T-cell (primary cell): ENCODE measurements around the gene PHRF1. TPM values are rescaled to one million over a fixed set of nuclear protein-coding genes. Genes with fewer than 3 reads are reported as not detected.

Source experiments
- ATAC-seq, 4 experiments: fragments of 200-7000 bp in 3 of 4; fragments of 150-1000 bp in 1 of 4; cut with Tn5 transposase; replicated peaks in 1 of 4; 1 replicate in 3 of 4; 2 replicates in 1 of 4; pipeline ENCODE4 v1.10.0; 2021; ENCODE audit warnings: moderate library complexity in 3 of 4, mild to moderate bottlenecking in 2 of 4, moderate number of reproducible peaks in 1 of 4
- CTCF ChIA-PET, 2 donors: fragments of 300-600 bp; sonication (Branson Sonifier 250); formaldehyde crosslinking; loops; one replicate each; lab custom pipeline; 2022; ENCODE audit warnings: antibody characterized with exemption in 2 of 2; lab: Charles Lee
- POLR2A ChIA-PET, 2 donors: fragments of 300-600 bp; sonication (Branson Sonifier 250); formaldehyde crosslinking; loops; one replicate each; lab custom pipeline; 2022; ENCODE audit warnings: antibody characterized with exemption in 2 of 2; lab: Charles Lee
- DNase-seq, 35 experiments: peaks; one replicate each; pipeline versions ENCODE4 v3.0.0 to v3.0.0-alpha.2; 2013 to 2023
- H3K27ac ChIP-seq: one replicate; pipeline ENCODE4 v1.5.1; 2013; ENCODE audit warnings: low read length
- H3K27me3 ChIP-seq, 2 experiments: replicated peaks in 1 of 2; 1 replicate in 1 of 2; 2 replicates in 1 of 2; pipeline versions ENCODE4 v1.6.1 to v1.7.0; 2013; ENCODE audit warnings: low read length in 1 of 2, mixed read lengths in 1 of 2; ENCODE audit not compliant: control insufficient read depth in 2 of 2, insufficient read depth in 2 of 2; ENCODE audit errors: extremely low read depth in 1 of 2
- H3K36me3 ChIP-seq, 2 donors: 1 replicate in 1 of 2; 2 replicates in 1 of 2; pipeline versions ENCODE4 v1.6.1 to v1.7.0; 2013; ENCODE audit warnings: low read length in 1 of 2; ENCODE audit not compliant: control insufficient read depth in 2 of 2, insufficient read depth in 1 of 2; ENCODE audit errors: extremely low read depth in 1 of 2
- H3K4me1 ChIP-seq, 2 experiments: 1 replicate in 1 of 2; 2 replicates in 1 of 2; pipeline versions ENCODE4 v1.6.1 to v1.7.0; 2013; ENCODE audit warnings: low read length in 2 of 2, mixed read lengths in 1 of 2; ENCODE audit not compliant: insufficient read depth in 2 of 2, control insufficient read depth in 1 of 2; ENCODE audit errors: extremely low read depth in 1 of 2
- H3K4me3 ChIP-seq, 2 donors: 1 replicate in 1 of 2; 2 replicates in 1 of 2; pipeline versions ENCODE4 v1.5.1 to v1.7.0; 2013; ENCODE audit warnings: mild to moderate bottlenecking in 2 of 2, low read length in 1 of 2, moderate library complexity in 1 of 2; ENCODE audit not compliant: control insufficient read depth in 1 of 2; ENCODE audit errors: extremely low read depth in 1 of 2
- H3K9me3 ChIP-seq: 2 replicates; pipeline ENCODE4 v1.7.0; 2013
- H3K27ac Mint-ChIP-seq, 2 donors: one replicate each; pipeline ENCODE4 v1.8.0; 2020 to 2021; ENCODE audit warnings: mild to moderate bottlenecking in 2 of 2, mixed read lengths in 2 of 2
- H3K27me3 Mint-ChIP-seq, 2 donors: one replicate each; pipeline ENCODE4 v1.8.0; 2021 to 2022; ENCODE audit warnings: mixed read lengths in 2 of 2
- H3K36me3 Mint-ChIP-seq: one replicate; pipeline ENCODE4 v1.8.0; 2021; ENCODE audit warnings: mixed read lengths
- H3K4me1 Mint-ChIP-seq, 3 donors: one replicate each; pipeline ENCODE4 v1.8.0; 2020 to 2022; ENCODE audit warnings: mixed read lengths in 3 of 3, mild to moderate bottlenecking in 1 of 3
- H3K4me3 Mint-ChIP-seq, 3 donors: one replicate each; pipeline ENCODE4 v1.8.0; 2020 to 2022; ENCODE audit warnings: mild to moderate bottlenecking in 3 of 3, mixed read lengths in 3 of 3, moderate library complexity in 3 of 3
- H3K9me3 Mint-ChIP-seq, 3 donors: one replicate each; pipeline ENCODE4 v1.8.0; 2020 to 2022; ENCODE audit warnings: mixed read lengths in 3 of 3
- WGBS: methylation state at CpG from one replicate; pipeline ENCODE4 v1.1.5; 2013; ENCODE audit warnings: missing lambda C conversion rate; ENCODE audit not compliant: insufficient coverage; 5-methylcytosine and 5-hydroxymethylcytosine counted together
- total RNA-seq, 35 experiments: library from RNA in 6 of 35; stranded (reverse) in 6 of 35; fragments of 120-200 nt in 1 of 35; gene quantifications; one replicate each; pipeline versions ENCODE4 v1.2.1 to v1.2.4 and lab custom pipeline; 2013 to 2026

PHRF1 gene
- total RNA-seq, 5 donors from 2014 or later (not counting 1 experiment from before 2014, with no cell fraction given), result 40.2 to 69.4 (median 66.3) TPM

GRCh38 chr11:657691-658126 lies 81.4 kb downstream of the PHRF1 start:
- 99% methylated on average over 7 of the region's 14 CpGs for WGBS
- H3K27ac ChIP-seq, result no peak overlapping the region
- Mint-ChIP-seq H3K36me3 (peaks cover 13% of the 10 kb centered on the region), H3K4me1 (peaks cover 0 to 4% (median 0%) of the 10 kb centered on the region in 3 donors), H3K27ac (no peak overlapping the region), H3K9me3 (no peaks in the 10 kb centered on the region), H3K27me3 (no peaks in the 10 kb centered on the region), H3K4me3 (no peak overlapping the region)
- no peak overlapping the region for H3K4me3 ChIP-seq
- no peaks in the 10 kb centered on the region for H3K27me3 ChIP-seq
- H3K36me3 ChIP-seq, result peaks cover 18 to 39% of the 10 kb centered on the region in 2 donors
- ChIA-PET CTCF (no interaction called here), POLR2A (no interaction called here)
- H3K4me1 ChIP-seq, result no peaks in the 10 kb centered on the region
- no peaks in the 10 kb centered on the region for H3K9me3 ChIP-seq
- ATAC-seq (no peak), DNase-seq (no peak)

GRCh38 chr11:659532-660085 lies 83.3 kb downstream of the PHRF1 start:
- peaks cover 0 to 7% (median 0%) of the 10 kb centered on the region in 3 donors for H3K4me1 Mint-ChIP-seq
- no peaks in the 10 kb centered on the region for H3K27me3 Mint-ChIP-seq
- no peaks in the 10 kb centered on the region for H3K4me1 ChIP-seq
- H3K27me3 ChIP-seq, result no peaks in the 10 kb centered on the region
- H3K4me3 Mint-ChIP-seq, result no peak overlapping the region
- no peak for DNase-seq
- WGBS, result 98% methylated on average over 16 of the region's 16 CpGs
- CTCF ChIA-PET, result no interaction called here
- no peaks in the 10 kb centered on the region for H3K9me3 Mint-ChIP-seq
- H3K4me3 ChIP-seq, result no peak overlapping the region
- POLR2A ChIA-PET, result no interaction called here
- ATAC-seq, result no peak
- H3K27ac Mint-ChIP-seq, result no peak overlapping the region
- no peak overlapping the region for H3K27ac ChIP-seq
- H3K36me3 ChIP-seq, result peaks cover 16 to 42% of the 10 kb centered on the region in 2 donors
- H3K9me3 ChIP-seq, result no peaks in the 10 kb centered on the region
- peaks cover 13% of the 10 kb centered on the region for H3K36me3 Mint-ChIP-seq

GRCh38 chr11:660281-660680 lies 84.0 kb downstream of the PHRF1 start:
- ATAC-seq (no peak), DNase-seq (no peak)
- Mint-ChIP-seq H3K27ac (no peak overlapping the region), H3K9me3 (no peaks in the 10 kb centered on the region), H3K4me1 (peaks cover 0 to 7% (median 0%) of the 10 kb centered on the region in 3 donors), H3K4me3 (no peak overlapping the region), H3K27me3 (no peaks in the 10 kb centered on the region), H3K36me3 (peaks cover 13% of the 10 kb centered on the region)
- no peak overlapping the region for H3K4me3 ChIP-seq
- WGBS, result 95% methylated on average over 11 of the region's 19 CpGs
- H3K9me3 ChIP-seq, result no peaks in the 10 kb centered on the region
- H3K36me3 ChIP-seq, result peaks cover 16 to 39% of the 10 kb centered on the region in 2 donors
- no peaks in the 10 kb centered on the region for H3K27me3 ChIP-seq
- no peaks in the 10 kb centered on the region for H3K4me1 ChIP-seq
- ChIA-PET CTCF (interaction anchor here in 1 of 2 donors (0.6 kb wide), 1 partner anchor 71 kb away, joined by 5 read pairs; no protein-coding TSS in a partner anchor), POLR2A (interaction anchor here (0.5 to 0.6 kb wide), 2 partner anchors 9 to 63 kb away, joined by 4 to 5 read pairs; no protein-coding TSS in a partner anchor)
- no peak overlapping the region for H3K27ac ChIP-seq

- ChIA-PET CTCF (interaction anchor here in 1 of 2 donors (0.6 kb wide), 1 partner anchor 72 kb away, joined by 5 read pairs; no protein-coding TSS in a partner anchor), POLR2A (interaction anchor here (0.5 to 0.8 kb wide), 3 partner anchors 9 to 62 kb away, joined by 3 to 5 read pairs (median 4); partner anchors contain the start of genes DEAF1 (in 1 of the 2) and TMEM80 (in 1 of the 2))
- no peak overlapping the region for H3K27ac ChIP-seq
- no peaks in the 10 kb centered on the region for H3K4me1 ChIP-seq
- 96% methylated on average over 16 of the region's 19 CpGs for WGBS
- H3K4me3 ChIP-seq, result no peak overlapping the region
- no peak for DNase-seq
- peaks cover 19 to 39% of the 10 kb centered on the region in 2 donors for H3K36me3 ChIP-seq
- H3K27me3 ChIP-seq, result no peaks in the 10 kb centered on the region
- ATAC-seq, result no peak
- Mint-ChIP-seq H3K4me1 (peaks cover 0 to 7% (median 0%) of the 10 kb centered on the region in 3 donors), H3K36me3 (peaks cover 15% of the 10 kb centered on the region), H3K4me3 (no peak overlapping the region), H3K27me3 (no peaks in the 10 kb centered on the region), H3K27ac (no peak overlapping the region), H3K9me3 (no peaks in the 10 kb centered on the region)
- H3K9me3 ChIP-seq, result no peaks in the 10 kb centered on the region
Measured at GRCh38 chr11:660681-661444, 84.6 kb downstream of the PHRF1 start.

Other genes with a start within 250 kb of the PHRF1 start
- gene B4GALNT4, start 207.0 kb upstream of the PHRF1 start, total RNA-seq, result 1 to 10 TPM; 1.7 to 5.6 (median 2.8) TPM
- gene PKP3, start 182.3 kb upstream of the PHRF1 start, total RNA-seq, result under 1 TPM in 4 of 5 donors, not detected in 1; 0.32 to 0.85 (median 0.47) TPM
- gene SIGIRR, start 161.5 kb upstream of the PHRF1 start, total RNA-seq, result 100 to 1,000 TPM; 395 to 488 (median 460) TPM
- 100 to 1,000 TPM; 103 to 128 (median 120) TPM for gene ANO9, start 134.5 kb upstream of the PHRF1 start, total RNA-seq
- 10 to 100 TPM; 22.4 to 33.5 (median 28.7) TPM for gene PTDSS2, start 126.2 kb upstream of the PHRF1 start, total RNA-seq
- gene RNH1, start 69.2 kb upstream of the PHRF1 start, total RNA-seq, result 100 to 1,000 TPM; 126 to 141 (median 131) TPM
- gene HRAS, start 40.9 kb upstream of the PHRF1 start, total RNA-seq, result 10 to 100 TPM; 27.6 to 53.4 (median 47.6) TPM
- gene LRRC56, start 38.9 kb upstream of the PHRF1 start, total RNA-seq, result 1 to 10 TPM; 3.4 to 6.1 (median 5.6) TPM
- gene LMNTD2, start 15.7 kb upstream of the PHRF1 start, total RNA-seq, result 10 to 100 TPM in 1 of 5 donors, 1 to 10 TPM in 4; 5.1 to 13.4 (median 8.8) TPM
- gene RASSF7, start 15.5 kb upstream of the PHRF1 start, total RNA-seq, result 10 to 100 TPM; 23.2 to 68.4 (median 63.4) TPM
- 100 to 1,000 TPM in 1 of 5 donors, 10 to 100 TPM in 4; 58.9 to 128 (median 73.7) TPM for gene IRF7, start 39.5 kb downstream of the PHRF1 start, total RNA-seq
- gene CDHR5, start 48.5 kb downstream of the PHRF1 start, total RNA-seq, result under 1 TPM in 2 of 5 donors, not detected in 3; 0.26 to 0.29 TPM
- gene SCT, start 50.7 kb downstream of the PHRF1 start, total RNA-seq, result not detected
- gene DRD4, start 60.8 kb downstream of the PHRF1 start, total RNA-seq, result 1 to 10 TPM in 2 of 5 donors, under 1 TPM in 3; 0.49 to 1.3 (median 0.98) TPM
- 100 to 1,000 TPM in 1 of 5 donors, 10 to 100 TPM in 4; 55.8 to 121 (median 57.3) TPM for gene DEAF1, start 118.8 kb downstream of the PHRF1 start, total RNA-seq
- gene TMEM80, start 119.3 kb downstream of the PHRF1 start, total RNA-seq, result 10 to 100 TPM; 21.2 to 43.9 (median 42.4) TPM
- gene EPS8L2, start 129.8 kb downstream of the PHRF1 start, total RNA-seq, result 10 to 100 TPM in 4 of 5 donors, 1 to 10 TPM in 1; 7.5 to 18.5 (median 14.6) TPM
- 100 to 1,000 TPM in 3 of 5 donors, 10 to 100 TPM in 2; 60.5 to 106 (median 102) TPM for gene TALDO1, start 171.0 kb downstream of the PHRF1 start, total RNA-seq
- 10 to 100 TPM; 40.8 to 73.5 (median 70.2) TPM for gene GATD1, start 201.0 kb downstream of the PHRF1 start, total RNA-seq
- under 1 TPM in 3 of 5 donors, not detected in 2; 0.18 to 0.28 (median 0.20) TPM for gene CEND1, start 213.6 kb downstream of the PHRF1 start, total RNA-seq
- 10 to 100 TPM; 22.4 to 37.4 (median 35.1) TPM for gene SLC25A22, start 221.8 kb downstream of the PHRF1 start, total RNA-seq
- gene PIDD1, start 228.8 kb downstream of the PHRF1 start, total RNA-seq, result 10 to 100 TPM; 31.1 to 46.6 (median 39.1) TPM
- 1,000 to 10,000 TPM; 4,736 to 5,826 (median 5,260) TPM for gene RPLP2, start 233.5 kb downstream of the PHRF1 start, total RNA-seq
- gene PNPLA2, start 242.4 kb downstream of the PHRF1 start, total RNA-seq, result 100 to 1,000 TPM; 172 to 212 (median 206) TPM